ENCODE data around the gene TUBG1.

DNA sequence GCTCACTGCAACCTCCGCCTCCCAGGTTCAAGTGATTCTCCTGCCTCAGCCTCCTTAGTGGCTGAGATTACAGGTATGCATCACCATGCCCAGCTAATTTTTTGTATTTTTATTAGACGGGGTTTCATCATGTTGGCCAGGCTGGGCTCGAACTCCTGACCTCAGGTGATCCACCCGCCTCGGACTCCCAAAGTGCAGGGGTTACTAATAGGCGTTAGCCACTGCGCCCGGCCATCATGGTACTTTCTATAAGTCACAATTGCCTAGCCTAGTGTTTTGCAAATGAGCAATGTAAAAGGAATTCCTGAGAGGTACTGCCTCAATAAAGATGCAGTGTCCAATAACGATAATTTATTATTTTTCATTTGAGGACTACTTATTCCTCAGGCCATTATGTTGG is 18.1 kb upstream of the TUBG1 start:
- no peak for TF ChIP-seq POLR2AphosphoS5 (IDR thresholded peaks at IDR 0.05; ENCODE audit: borderline replicate concordance, low read depth, low read length)
- TF ChIP-seq EZH2 (IDR thresholded peaks at IDR 0.05), result no peak
